ENCODE measurements around the gene CHD9NB. TPM values are rescaled to one million over a fixed set of nuclear protein-coding genes. Genes with fewer than 3 reads are reported as not detected.

CHD9NB gene
- total and polyA plus RNA-seq, 2 experiments from 2014 or later: 0.20 to 0.22 TPM

DNA sequence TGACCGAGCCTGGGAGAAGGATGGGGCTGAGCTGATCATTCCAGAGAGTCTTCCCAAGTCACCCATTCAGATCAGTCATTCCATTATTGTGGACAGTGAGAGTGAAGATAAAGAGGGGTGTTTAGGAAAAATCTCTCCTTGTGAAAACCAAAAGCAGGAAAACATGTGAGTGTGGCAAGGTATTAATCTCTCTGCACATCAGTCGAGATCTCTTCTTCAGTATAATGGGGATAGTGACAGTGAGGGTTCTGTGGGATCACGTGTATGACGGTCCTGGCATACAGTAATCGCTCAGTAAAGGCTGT lies 37.5 kb upstream of the CHD9NB start:
- H3K9ac ChIP-seq: peak overlapping the region; percentile 76
- in situ Hi-C loops (cut with MboI): no loop called here
- no peaks in the 10 kb centered on the region for H3K27me3 ChIP-seq (replicated peaks; ENCODE audit: insufficient read depth)
- H3K36me3 ChIP-seq (ENCODE audit: low read depth): no peaks in the 10 kb centered on the region
- H3K9me3 ChIP-seq (ENCODE audit: low read depth): no peaks in the 10 kb centered on the region
- peak overlapping the region; percentile 94 for H3K27ac ChIP-seq
- peaks cover 47% of the 10 kb centered on the region for H3K79me2 ChIP-seq (ENCODE audit: insufficient read depth)
- peak overlapping the region; percentile 83 for H3K4me2 ChIP-seq (ENCODE audit: unreplicated experiment)
- peaks cover 52% of the 10 kb centered on the region for H3K4me1 ChIP-seq (ENCODE audit: insufficient read depth)
- H3F3A ChIP-seq (ENCODE audit: insufficient read depth): peaks cover 49% of the 10 kb centered on the region
- DNase-seq: no peak
- H3K9me2 ChIP-seq (ENCODE audit: insufficient read depth): no peaks in the 10 kb centered on the region
- H3K4me3 ChIP-seq: 0 out of 2 replicates have a peak overlapping the region, but pooled peaks have one; percentile 59
- H4K20me1 ChIP-seq (ENCODE audit: insufficient read depth): no peaks in the 10 kb centered on the region
- whole genome bisulfite sequencing, 2 experiments (ENCODE audit: low coverage in 1 of 2, low lambda C conversion rate in 2 of 2, missing lambda C conversion rate in 2 of 2): 8 to 12% methylated on average over 5 of the region's 5 CpGs
- no peak overlapping the region for H2AFZ ChIP-seq
- TF ChIP-seq EZH2 (IDR thresholded peaks at IDR 0.05; ENCODE audit: insufficient read depth, poor library complexity, severe bottlenecking) (no peak), EZH2phosphoT487 (IDR thresholded peaks at IDR 0.05; ENCODE audit: insufficient read depth, low read depth) (no peak)

DNA sequence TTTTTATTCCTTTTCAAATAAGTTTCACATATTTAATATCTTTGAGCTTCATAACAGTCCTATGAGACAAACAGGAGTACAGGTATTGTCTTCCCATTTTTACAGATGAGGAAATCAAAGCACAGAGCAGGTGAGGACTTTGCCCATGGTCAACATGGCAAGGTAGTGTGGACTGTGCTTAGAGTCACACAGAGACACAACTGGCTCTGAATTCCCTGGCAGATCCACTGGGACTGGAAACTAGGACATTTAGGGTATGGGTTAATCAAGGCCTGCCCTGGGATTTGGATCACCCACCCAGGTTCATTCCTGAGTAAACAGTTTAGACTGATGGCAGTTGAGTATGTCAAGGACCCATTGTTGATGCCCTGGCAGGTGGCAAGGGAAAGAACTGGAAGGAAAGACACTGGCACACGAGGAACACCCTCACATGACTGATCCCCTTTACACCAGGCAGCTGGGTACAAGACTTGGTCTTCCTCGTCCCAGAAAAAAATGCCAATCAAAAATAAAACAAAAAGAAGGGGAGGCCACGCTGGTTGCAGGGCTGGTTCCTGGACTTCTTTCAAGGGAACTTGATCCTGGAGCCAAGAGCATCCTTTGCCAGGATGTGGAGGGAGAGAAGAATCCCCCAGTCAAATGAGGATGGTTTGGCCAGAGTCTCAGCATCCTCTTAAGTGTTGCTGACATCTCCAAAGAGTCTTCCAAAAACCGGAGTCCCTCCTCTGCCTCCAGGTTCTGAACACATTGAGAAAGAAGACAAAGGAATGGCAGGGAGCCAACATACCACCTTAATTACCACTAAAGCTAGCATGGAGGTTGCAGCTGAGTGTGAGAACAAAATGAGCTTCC lies 37.0 kb upstream of the CHD9NB start:
- peak overlapping the region; percentile 76 for H3K9ac ChIP-seq
- H3K27me3 ChIP-seq (replicated peaks; ENCODE audit: insufficient read depth): no peaks in the 10 kb centered on the region
- H3F3A ChIP-seq (ENCODE audit: insufficient read depth): peaks cover 54% of the 10 kb centered on the region
- H3K27ac ChIP-seq: peak overlapping the region; percentile 94
- no peaks in the 10 kb centered on the region for H3K36me3 ChIP-seq (ENCODE audit: low read depth)
- in situ Hi-C loops (cut with MboI): no loop called here
- H3K9me3 ChIP-seq (ENCODE audit: low read depth): no peaks in the 10 kb centered on the region
- H4K20me1 ChIP-seq (ENCODE audit: insufficient read depth): no peaks in the 10 kb centered on the region
- 14 to 19% methylated on average over 4 of the region's 4 CpGs for WGBS, 2 experiments (ENCODE audit: low coverage in 1 of 2, low lambda C conversion rate in 2 of 2, missing lambda C conversion rate in 2 of 2)
- no peak for TF ChIP-seq EZH2 (IDR thresholded peaks at IDR 0.05; ENCODE audit: insufficient read depth, poor library complexity, severe bottlenecking)
- TF ChIP-seq EZH2phosphoT487 (IDR thresholded peaks at IDR 0.05; ENCODE audit: insufficient read depth, low read depth): no peak
- peak; percentile 49 for DNase-seq
- H3K79me2 ChIP-seq (ENCODE audit: insufficient read depth): peaks cover 42% of the 10 kb centered on the region
- peak overlapping the region; percentile 83 for H3K4me2 ChIP-seq (ENCODE audit: unreplicated experiment)
- H3K4me3 ChIP-seq: no peak overlapping the region
- H3K4me1 ChIP-seq (ENCODE audit: insufficient read depth): peaks cover 52% of the 10 kb centered on the region
- H3K9me2 ChIP-seq (ENCODE audit: insufficient read depth): no peaks in the 10 kb centered on the region
- H2AFZ ChIP-seq: no peak overlapping the region

- Histone ChIP-seq H3K27me3 (replicated peaks; ENCODE audit: insufficient read depth) (no peaks in the 10 kb centered on the region), H3K4me3 (no peak overlapping the region), H3K9me2 (ENCODE audit: insufficient read depth) (no peaks in the 10 kb centered on the region), H3K27ac (peak overlapping the region; percentile 35), H4K20me1 (ENCODE audit: insufficient read depth) (no peaks in the 10 kb centered on the region), H3K9ac (no peak overlapping the region), H3K79me2 (ENCODE audit: insufficient read depth) (peaks cover 37% of the 10 kb centered on the region), H3K36me3 (ENCODE audit: low read depth) (no peaks in the 10 kb centered on the region), H3F3A (ENCODE audit: insufficient read depth) (peaks cover 52% of the 10 kb centered on the region), H3K4me2 (ENCODE audit: unreplicated experiment) (no peak overlapping the region), H3K9me3 (ENCODE audit: low read depth) (no peaks in the 10 kb centered on the region), H3K4me1 (ENCODE audit: insufficient read depth) (peaks cover 70% of the 10 kb centered on the region), H2AFZ (no peak overlapping the region)
- WGBS, 2 experiments (ENCODE audit: low coverage in 1 of 2, low lambda C conversion rate in 2 of 2, missing lambda C conversion rate in 2 of 2): 10 to 13% methylated on average over 3 of the region's 3 CpGs
- DNase-seq: peak; percentile 80
- in situ Hi-C loops (cut with MboI): no loop called here
- TF ChIP-seq EZH2 (IDR thresholded peaks at IDR 0.05; ENCODE audit: insufficient read depth, poor library complexity, severe bottlenecking) (no peak), EZH2phosphoT487 (IDR thresholded peaks at IDR 0.05; ENCODE audit: insufficient read depth, low read depth) (no peak)
Observed at GRCh38 chr16:53087101-53087500, 34.4 kb upstream of the CHD9NB start.

- 16 to 17% methylated on average over 6 of the region's 6 CpGs for WGBS, 2 experiments (ENCODE audit: low coverage in 1 of 2, low lambda C conversion rate in 2 of 2, missing lambda C conversion rate in 2 of 2)
Observed at GRCh38 chr16:53085931-53086421, 33.3 kb upstream of the CHD9NB start.

More at GRCh38 chr16:53085931-53086421, 33.3 kb upstream of the CHD9NB start:
- Histone ChIP-seq H2AFZ (peak overlapping the region; percentile 9; the same call in 1 of the 2 replicates), H3K4me2 (ENCODE audit: unreplicated experiment) (peak overlapping the region; percentile 58), H3K36me3 (ENCODE audit: low read depth) (no peaks in the 10 kb centered on the region), H4K20me1 (ENCODE audit: insufficient read depth) (no peaks in the 10 kb centered on the region), H3K27ac (peak overlapping the region; percentile 80), H3K79me2 (ENCODE audit: insufficient read depth) (peaks cover 44% of the 10 kb centered on the region), H3K9me2 (ENCODE audit: insufficient read depth) (no peaks in the 10 kb centered on the region), H3F3A (ENCODE audit: insufficient read depth) (peaks cover 54% of the 10 kb centered on the region), H3K9me3 (ENCODE audit: low read depth) (no peaks in the 10 kb centered on the region), H3K4me1 (ENCODE audit: insufficient read depth) (peaks cover 67% of the 10 kb centered on the region), H3K27me3 (replicated peaks; ENCODE audit: insufficient read depth) (no peaks in the 10 kb centered on the region), H3K4me3 (peak overlapping the region; percentile 12; the same call in 1 of the 2 replicates), H3K9ac (peak overlapping the region; percentile 59)
- no peak for TF ChIP-seq EZH2phosphoT487 (IDR thresholded peaks at IDR 0.05; ENCODE audit: insufficient read depth, low read depth)
- TF ChIP-seq EZH2 (IDR thresholded peaks at IDR 0.05; ENCODE audit: insufficient read depth, poor library complexity, severe bottlenecking): no peak
- peak; percentile 57 for DNase-seq
- in situ Hi-C loops (cut with MboI): no loop called here
